Ovary (tissue), 9 donors: ENCODE measurements around the gene STK33. TPM values are rescaled to one million over a fixed set of nuclear protein-coding genes. Genes with fewer than 3 reads are reported as not detected.
A peak's percentile ranks its signal among the peaks of the same experiment; 100 is the strongest.

Experiments
- DNase-seq, 5 donors: peaks; one replicate each; pipeline ENCODE4 v3.0.0-alpha.2; 2019 to 2020
- H3K27ac ChIP-seq, 2 donors: fragments of 200-600 bp; one replicate each; pipeline versions ENCODE4 v1.5.1 to v1.8.0; 2019 to 2022
- H3K27me3 ChIP-seq: fragments of 200-600 bp; one replicate; pipeline ENCODE4 v1.8.0; 2022
- H3K36me3 ChIP-seq: fragments of 200-600 bp; sonication (generic); one replicate; pipeline ENCODE4 v1.5.1; 2019
- H3K4me1 ChIP-seq: one replicate; pipeline ENCODE4 v1.8.1; 2013; ENCODE audit warnings: mild to moderate bottlenecking, moderate library complexity; ENCODE audit not compliant: insufficient read depth
- H3K4me3 ChIP-seq: fragments of 200-600 bp; sonication (generic); one replicate; pipeline ENCODE4 v1.5.1; 2017
- H3K9me3 ChIP-seq, 2 donors: fragments of 200-600 bp in 1 of 2; sonication (generic) in 1 of 2; one replicate each; pipeline versions ENCODE4 v1.5.1 to v1.8.1; 2013 to 2019; ENCODE audit warnings: mild to moderate bottlenecking in 1 of 2, moderate library complexity in 1 of 2
- EP300 ChIP-seq: sonication (generic); formaldehyde crosslinking; IDR thresholded peaks from one replicate; pipeline ENCODE4 v1.6.1; 2017; ENCODE audit warnings: antibody characterized with exemption
- POLR2A ChIP-seq: fragments of 450-650 bp; IDR thresholded peaks from one replicate; pipeline ENCODE4 v1.6.1; 2017; ENCODE audit warnings: antibody characterized with exemption, mild to moderate bottlenecking, moderate library complexity
- WGBS, 3 donors: extraction: QIAGEN DNeasy Blood & Tissue Kit in 1 of 3; methylation state at CpG; one replicate each; pipeline versions ENCODE4 v1.1.5 to v1.1.7; 2013 to 2017; 5-methylcytosine and 5-hydroxymethylcytosine counted together
- intact Hi-C, 4 donors: fragments of 100-400 bp; cut with DNase I; formaldehyde crosslinking; loops; one replicate each; pipeline versions ENCODE4 v1.11.0 to v1.15.1; 2022 to 2023
- polyA plus RNA-seq, 2 donors: library from polyadenylated mRNA; stranded (reverse); fragments of 200-250 nt in 1 of 2; fragments of 350-450 nt in 1 of 2; fragmentation: Illumina TruSeq in 1 of 2; extraction: RNeasy Lipid Tissue Mini Kit (QIAGEN cat#74804) in 1 of 2; gene quantifications; one replicate each; pipeline ENCODE4 v1.2.3, GENCODE V29; 2013 to 2014
- total RNA-seq, 7 donors: library from RNA; depleted of rRNA in 2 of 7; stranded (reverse); fragments of >200 nt in 2 of 7; fragmentation: NEBNext Ultra II Directional in 3 of 7; extraction: Animal tissue kit (Norgen Biotek cat#: 25700) in 3 of 7; gene quantifications; one replicate each; pipeline versions ENCODE4 v1.1.0 to v1.2.4, GENCODE V29; 2016 to 2023
- TF ChIP-seq, protein P1 (sequence below), 3 donors: fragments of 450-650 bp in 2 of 3; fragments of 200-600 bp in 1 of 3; IDR thresholded peaks; one replicate each; pipeline versions ENCODE4 v1.5.1 to v1.8.0; 2016 to 2022; ENCODE audit warnings: antibody characterized with exemption in 3 of 3, mild to moderate bottlenecking in 1 of 3
- donor health status: DM: no; HTN: no; CAD: no; lungs with moderate emphysema.
- donor health status: DM: no; HTN: no; CAD: no.
- donor health status: Bipolar disorder and iron deficiency.
- donor health status: DM: yes; HTN: yes; CAD: no.
- donor health status: DM: no; HTN: no; CAD: no.
- donor health status: DM: yes; HTN: yes; CAD: no.

Gene STK33
- total and polyA plus RNA-seq, 9 donors, result 11.9 to 50.8 (median 23.5) TPM

DNA sequence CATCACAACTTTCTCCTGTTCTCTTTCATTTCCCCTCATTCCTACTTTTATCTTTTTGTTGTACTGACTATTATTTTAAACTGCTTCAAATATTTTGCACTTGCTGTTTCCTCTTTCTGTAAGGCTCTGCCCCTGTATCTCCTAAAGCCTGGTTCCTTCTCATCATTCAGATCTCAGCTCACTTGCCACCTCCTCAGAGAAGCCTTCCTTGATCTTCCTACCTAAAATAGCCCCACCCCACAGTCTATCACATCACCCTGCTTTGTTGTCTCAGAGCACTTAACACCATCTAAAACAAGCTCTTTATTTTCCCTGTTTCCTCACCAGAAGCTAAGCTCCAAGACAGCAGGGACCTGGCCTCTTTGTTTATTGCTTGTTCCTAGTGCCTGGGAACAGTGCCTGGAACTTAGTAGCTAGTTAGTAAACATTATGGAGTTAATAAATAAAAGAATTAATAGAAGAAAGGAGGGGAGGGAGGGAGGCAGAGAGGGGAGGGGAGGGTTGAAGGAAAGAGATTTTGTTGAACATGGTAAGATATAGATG lies 2.5 kb upstream of the STK33 start:
- Histone ChIP-seq H3K27ac (no peak overlapping the region), H3K9me3 (no peaks in the 10 kb centered on the region), H3K27me3 (no peaks in the 10 kb centered on the region), H3K4me3 (no peak overlapping the region), H3K36me3 (no peaks in the 10 kb centered on the region), H3K4me1 (peaks cover 5% of the 10 kb centered on the region)
- no peak for DNase-seq
- TF ChIP-seq, protein P1, sequence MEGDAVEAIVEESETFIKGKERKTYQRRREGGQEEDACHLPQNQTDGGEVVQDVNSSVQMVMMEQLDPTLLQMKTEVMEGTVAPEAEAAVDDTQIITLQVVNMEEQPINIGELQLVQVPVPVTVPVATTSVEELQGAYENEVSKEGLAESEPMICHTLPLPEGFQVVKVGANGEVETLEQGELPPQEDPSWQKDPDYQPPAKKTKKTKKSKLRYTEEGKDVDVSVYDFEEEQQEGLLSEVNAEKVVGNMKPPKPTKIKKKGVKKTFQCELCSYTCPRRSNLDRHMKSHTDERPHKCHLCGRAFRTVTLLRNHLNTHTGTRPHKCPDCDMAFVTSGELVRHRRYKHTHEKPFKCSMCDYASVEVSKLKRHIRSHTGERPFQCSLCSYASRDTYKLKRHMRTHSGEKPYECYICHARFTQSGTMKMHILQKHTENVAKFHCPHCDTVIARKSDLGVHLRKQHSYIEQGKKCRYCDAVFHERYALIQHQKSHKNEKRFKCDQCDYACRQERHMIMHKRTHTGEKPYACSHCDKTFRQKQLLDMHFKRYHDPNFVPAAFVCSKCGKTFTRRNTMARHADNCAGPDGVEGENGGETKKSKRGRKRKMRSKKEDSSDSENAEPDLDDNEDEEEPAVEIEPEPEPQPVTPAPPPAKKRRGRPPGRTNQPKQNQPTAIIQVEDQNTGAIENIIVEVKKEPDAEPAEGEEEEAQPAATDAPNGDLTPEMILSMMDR (IDR thresholded peaks at IDR 0.05), result no peak
- TF ChIP-seq EP300, result no peak
- TF ChIP-seq POLR2A, result no peak
- intact Hi-C loops, result no loop called here

DNA sequence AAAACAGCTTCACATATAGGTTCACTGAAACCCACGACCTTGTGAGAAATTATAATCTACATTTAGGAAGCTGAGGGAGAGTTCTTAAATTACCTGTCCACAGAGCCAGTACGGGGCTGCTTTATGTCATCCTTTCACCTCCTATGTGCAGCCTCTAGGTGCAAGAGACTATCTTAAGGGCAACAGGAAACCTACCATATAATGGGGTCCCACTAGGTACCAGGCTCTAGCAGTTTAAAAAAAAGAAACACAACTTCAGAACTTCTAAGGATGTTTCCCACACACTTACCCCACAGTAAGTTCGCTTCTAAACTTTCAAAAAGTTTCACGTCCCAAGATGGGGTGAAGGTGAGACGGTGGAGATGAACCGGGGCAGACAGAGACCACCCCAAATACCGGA lies 573 bp downstream of the STK33 start:
- 8 to 14% (median 8%) methylated on average over 7 of the region's 7 CpGs for WGBS, 3 donors
- H3K4me1 ChIP-seq, result peaks cover 5% of the 10 kb centered on the region
- intact Hi-C loops, result no loop called here
- no peak for DNase-seq
- H3K27ac ChIP-seq, result peak overlapping the region in 1 of 2 donors; percentile 7
- H3K4me3 ChIP-seq, result peak overlapping the region; percentile 54
- no peaks in the 10 kb centered on the region for H3K27me3 ChIP-seq
- TF ChIP-seq, protein P1 (IDR thresholded peaks at IDR 0.05), result no peak
- TF ChIP-seq EP300, result no peak
- no peak for TF ChIP-seq POLR2A
- no peaks in the 10 kb centered on the region for H3K9me3 ChIP-seq
- H3K36me3 ChIP-seq, result no peaks in the 10 kb centered on the region

DNA sequence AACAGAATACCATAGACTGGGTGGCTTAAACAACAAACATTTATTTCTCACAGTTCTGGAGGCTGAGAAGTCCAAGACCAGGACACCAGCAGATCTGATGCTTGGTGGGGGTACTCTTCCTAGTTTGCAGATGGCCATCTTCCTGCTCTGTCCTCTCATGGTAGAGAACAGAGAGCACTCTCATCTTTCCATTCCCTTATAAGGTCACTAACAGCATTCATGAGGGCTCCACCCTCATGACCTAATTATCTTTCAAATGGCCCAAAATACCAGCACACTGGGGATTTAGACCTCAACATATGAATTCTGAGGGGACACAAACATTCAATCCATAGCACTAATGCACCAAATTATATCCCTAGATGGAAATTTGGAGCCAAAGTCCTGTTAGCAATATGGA lies 6.1 kb downstream of the STK33 start:
- Histone ChIP-seq H3K4me3 (no peak overlapping the region), H3K9me3 (no peaks in the 10 kb centered on the region), H3K27me3 (no peaks in the 10 kb centered on the region), H3K27ac (no peak overlapping the region), H3K36me3 (no peaks in the 10 kb centered on the region), H3K4me1 (no peaks in the 10 kb centered on the region)
- no peak for DNase-seq
- TF ChIP-seq, protein P1 (IDR thresholded peaks at IDR 0.05), result no peak
- intact Hi-C loops, result no loop called here

DNA sequence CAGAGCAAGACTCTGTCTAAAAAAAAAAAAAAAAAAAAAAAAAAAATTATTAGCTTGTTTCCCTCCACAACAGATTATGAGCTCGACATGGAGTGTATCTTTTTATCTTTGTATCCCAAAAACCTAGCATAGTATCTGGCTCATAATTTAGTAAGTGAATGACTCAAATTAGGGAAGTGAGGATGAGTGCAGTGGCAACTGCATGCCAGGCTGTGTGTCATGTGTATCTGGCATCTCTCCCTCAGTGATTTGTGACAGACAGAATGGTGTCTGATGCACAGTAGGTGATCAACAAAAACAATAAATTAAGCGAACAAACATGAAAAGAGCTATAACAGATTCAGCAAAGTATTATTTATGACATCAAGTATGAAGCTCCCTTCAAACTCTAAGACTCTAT lies 7.2 kb downstream of the STK33 start:
- Histone ChIP-seq H3K4me3 (no peak overlapping the region), H3K27me3 (no peaks in the 10 kb centered on the region), H3K36me3 (no peaks in the 10 kb centered on the region), H3K9me3 (no peaks in the 10 kb centered on the region), H3K27ac (no peak overlapping the region), H3K4me1 (no peaks in the 10 kb centered on the region)
- intact Hi-C loops, result no loop called here
- 79 to 86% (median 81%) methylated on average over 2 of the region's 2 CpGs for WGBS, 3 donors
- no peak for DNase-seq
- TF ChIP-seq, protein P1 (IDR thresholded peaks at IDR 0.05), result no peak
- no peak for TF ChIP-seq EP300
- TF ChIP-seq POLR2A, result no peak

DNA sequence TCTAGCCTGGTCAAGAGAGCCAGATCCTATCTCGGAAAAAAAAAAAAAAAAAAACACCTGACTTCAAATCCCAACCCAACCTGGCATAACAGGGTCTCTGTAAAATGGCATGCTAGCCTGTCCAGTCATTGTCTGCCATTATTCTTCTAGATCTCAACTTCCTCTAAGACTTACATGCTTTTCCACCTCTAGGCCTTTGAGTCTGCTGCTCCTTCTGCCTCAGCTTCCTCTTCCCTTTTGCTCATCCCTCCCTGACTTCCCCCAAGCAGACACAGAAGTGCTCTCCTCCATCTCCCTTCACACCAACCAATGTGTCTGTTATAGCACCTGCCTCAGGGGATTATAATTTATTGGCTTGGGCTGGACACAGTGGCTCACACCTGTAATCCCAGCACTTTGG lies 7.8 kb downstream of the STK33 start:
- H3K9me3 ChIP-seq, result no peaks in the 10 kb centered on the region
- no peak for DNase-seq
- H3K4me3 ChIP-seq, result no peak overlapping the region
- no peaks in the 10 kb centered on the region for H3K4me1 ChIP-seq
- 62 to 88% (median 81%) methylated on average over 1 of the region's 1 CpG for WGBS, 3 donors
- no peaks in the 10 kb centered on the region for H3K36me3 ChIP-seq
- intact Hi-C loops, result no loop called here
- TF ChIP-seq EP300, result no peak
- no peaks in the 10 kb centered on the region for H3K27me3 ChIP-seq
- H3K27ac ChIP-seq, result no peak overlapping the region
